Endothelial cell of umbilical vein (primary cell): Measurements from ENCODE around the gene KCTD7.
"Not testable (repeated sequence)": the region's sequence is repeated elsewhere in the genome, so short reads cannot be mapped to it uniquely, and the experiment has no call there.

Source experiments
- EZH2 ChIP-seq: IDR thresholded peaks from 2 replicates; pipeline ENCODE4 v1.6.1; 2012; ENCODE audit warnings: borderline replicate concordance, low read depth, mild to moderate bottlenecking, moderate library complexity, low read length, inconsistent platforms; ENCODE audit not compliant: severe bottlenecking
- FOS ChIP-seq: IDR thresholded peaks from 2 replicates; pipeline ENCODE4 v1.6.1; 2011; ENCODE audit warnings: mild to moderate bottlenecking, low read length, moderate library complexity, borderline replicate concordance; ENCODE audit not compliant: insufficient read depth
- GATA2 ChIP-seq: IDR thresholded peaks from 2 replicates; pipeline ENCODE4 v1.7.0; 2011; ENCODE audit warnings: low read depth, mild to moderate bottlenecking, moderate library complexity, mixed read lengths, low read length; ENCODE audit not compliant: insufficient read length, insufficient read depth
- JUN ChIP-seq: IDR thresholded peaks from 2 replicates; pipeline ENCODE4 v1.6.1; 2011; ENCODE audit warnings: borderline replicate concordance, low read depth; ENCODE audit not compliant: insufficient read length, insufficient read depth
- MAX ChIP-seq: IDR thresholded peaks from 2 replicates; pipeline ENCODE4 v1.6.1; 2011; ENCODE audit not compliant: insufficient read depth, insufficient read length
- MYC ChIP-seq: IDR thresholded peaks from one replicate; pipeline ENCODE4 v1.6.1; 2011; ENCODE audit warnings: mild to moderate bottlenecking, low read depth, low read length
- POLR2A ChIP-seq: IDR thresholded peaks from 2 replicates; pipeline ENCODE4 v1.6.1; 2012; ENCODE audit warnings: low read depth, mild to moderate bottlenecking, control low read depth, low read length
- POLR2AphosphoS5 ChIP-seq: IDR thresholded peaks from 2 replicates; pipeline ENCODE4 v1.6.1; 2012; ENCODE audit warnings: low read depth, mild to moderate bottlenecking, control low read depth, low read length, moderate library complexity; ENCODE audit not compliant: insufficient read depth
- TF ChIP-seq, protein P1 (sequence below), 2 donors: IDR thresholded peaks; 1 replicate in 1 of 2; 2 replicates in 1 of 2; pipeline ENCODE4 v1.5.1; 2011; ENCODE audit warnings: low read length in 2 of 2, mild to moderate bottlenecking in 2 of 2, moderate library complexity in 2 of 2, control low read depth in 1 of 2, inconsistent platforms in 1 of 2, low read depth in 1 of 2; ENCODE audit not compliant: insufficient read depth in 1 of 2; ENCODE audit errors: extremely low read depth in 1 of 2

GRCh38 chr7:66685663-66686062 lies 57.0 kb downstream of the KCTD7 start:
- TF ChIP-seq, protein P1, sequence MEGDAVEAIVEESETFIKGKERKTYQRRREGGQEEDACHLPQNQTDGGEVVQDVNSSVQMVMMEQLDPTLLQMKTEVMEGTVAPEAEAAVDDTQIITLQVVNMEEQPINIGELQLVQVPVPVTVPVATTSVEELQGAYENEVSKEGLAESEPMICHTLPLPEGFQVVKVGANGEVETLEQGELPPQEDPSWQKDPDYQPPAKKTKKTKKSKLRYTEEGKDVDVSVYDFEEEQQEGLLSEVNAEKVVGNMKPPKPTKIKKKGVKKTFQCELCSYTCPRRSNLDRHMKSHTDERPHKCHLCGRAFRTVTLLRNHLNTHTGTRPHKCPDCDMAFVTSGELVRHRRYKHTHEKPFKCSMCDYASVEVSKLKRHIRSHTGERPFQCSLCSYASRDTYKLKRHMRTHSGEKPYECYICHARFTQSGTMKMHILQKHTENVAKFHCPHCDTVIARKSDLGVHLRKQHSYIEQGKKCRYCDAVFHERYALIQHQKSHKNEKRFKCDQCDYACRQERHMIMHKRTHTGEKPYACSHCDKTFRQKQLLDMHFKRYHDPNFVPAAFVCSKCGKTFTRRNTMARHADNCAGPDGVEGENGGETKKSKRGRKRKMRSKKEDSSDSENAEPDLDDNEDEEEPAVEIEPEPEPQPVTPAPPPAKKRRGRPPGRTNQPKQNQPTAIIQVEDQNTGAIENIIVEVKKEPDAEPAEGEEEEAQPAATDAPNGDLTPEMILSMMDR (IDR thresholded peaks at IDR 0.05; ENCODE audit: extremely low read depth in 1 of 2, insufficient read depth in 1 of 2, low read depth in 1 of 2, low read length in 2 of 2): not testable (repeated sequence)
- TF ChIP-seq POLR2A, EZH2, POLR2AphosphoS5, MAX, JUN, MYC, FOS, GATA2: not testable (repeated sequence)
